Neural progenitor cell (in vitro differentiated cells): ENCODE data around the gene PSEN1. TPM values are rescaled to one million over a fixed set of nuclear protein-coding genes. Genes with fewer than 3 reads are reported as not detected.

Experiments used
- DNase-seq: peaks from one replicate; pipeline ENCODE4 v3.0.0-alpha.2; 2016; ENCODE audit warnings: low spot score
- H2AFZ ChIP-seq: fragments of 200-600 bp; sonication (generic); replicated peaks from 2 replicates; pipeline ENCODE4 v1.6.1; 2016; ENCODE audit warnings: antibody characterized with exemption
- H3F3A ChIP-seq: fragments of 200-600 bp; sonication (generic); 2 replicates; pipeline ENCODE4 v1.6.1; 2016; ENCODE audit warnings: antibody characterized with exemption, low read depth
- H3K27ac ChIP-seq: fragments of 200-600 bp; sonication (generic); 2 replicates; pipeline ENCODE4 v1.5.1; 2016; ENCODE audit warnings: mild to moderate bottlenecking
- H3K27me3 ChIP-seq: fragments of 200-600 bp; sonication (generic); 2 replicates; pipeline ENCODE4 v1.6.1; 2016; ENCODE audit warnings: mild to moderate bottlenecking, moderate library complexity
- H3K36me3 ChIP-seq: fragments of 200-600 bp; sonication (generic); 2 replicates; pipeline ENCODE4 v1.5.1; 2016
- H3K4me1 ChIP-seq: fragments of 200-600 bp; sonication (generic); 2 replicates; pipeline ENCODE4 v1.6.1; 2016; ENCODE audit warnings: mixed run types
- H3K4me2 ChIP-seq: fragments of 200-600 bp; sonication (generic); 2 replicates; pipeline ENCODE4 v1.6.1; 2016
- H3K4me3 ChIP-seq: fragments of 200-600 bp; sonication (generic); 2 replicates; pipeline ENCODE4 v1.5.1; 2016
- H3K79me2 ChIP-seq: fragments of 200-600 bp; sonication (generic); 2 replicates; pipeline ENCODE4 v1.6.1; 2016; ENCODE audit warnings: low read depth
- H3K9ac ChIP-seq: fragments of 200-600 bp; sonication (generic); 2 replicates; pipeline ENCODE4 v1.6.1; 2016
- H3K9me3 ChIP-seq: fragments of 200-600 bp; sonication (generic); 2 replicates; pipeline ENCODE4 v1.5.1; 2016; ENCODE audit warnings: low read depth
- H4K20me1 ChIP-seq: fragments of 200-600 bp; sonication (generic); 2 replicates; pipeline ENCODE4 v1.6.1; 2016; ENCODE audit warnings: low read depth
- H3K27ac Mint-ChIP-seq: 3 replicates; pipeline ENCODE4 v1.8.0; 2021; ENCODE audit warnings: mixed read lengths
- H3K27me3 Mint-ChIP-seq: 2 replicates; pipeline ENCODE4 v1.8.0; 2022; ENCODE audit warnings: low read depth, mild to moderate bottlenecking, inconsistent platforms, moderate library complexity, mixed read lengths; ENCODE audit not compliant: insufficient read depth
- H3K36me3 Mint-ChIP-seq: 3 replicates; pipeline ENCODE4 v1.8.0; 2021; ENCODE audit warnings: mixed read lengths
- H3K4me1 Mint-ChIP-seq: 3 replicates; pipeline ENCODE4 v1.8.0; 2021; ENCODE audit warnings: mixed read lengths
- H3K4me3 Mint-ChIP-seq: 3 replicates; pipeline ENCODE4 v1.8.0; 2021; ENCODE audit warnings: mild to moderate bottlenecking, moderate library complexity, mixed read lengths
- H3K9me3 Mint-ChIP-seq: 3 replicates; pipeline ENCODE4 v1.8.0; 2020; ENCODE audit warnings: mixed read lengths
- CTCF ChIP-seq: fragments of 200-600 bp; sonication (generic); IDR thresholded peaks from 2 replicates; pipeline ENCODE4 v1.5.1; 2017; ENCODE audit warnings: antibody characterized with exemption, mild to moderate bottlenecking
- EZH2 ChIP-seq: fragments of 200-600 bp; sonication (generic); IDR thresholded peaks from 2 replicates; pipeline ENCODE4 v1.6.1; 2017; ENCODE audit warnings: antibody characterized with exemption, mild to moderate bottlenecking, moderate library complexity
- EZH2phosphoT487 ChIP-seq: fragments of 200-600 bp; sonication (generic); IDR thresholded peaks from 2 replicates; pipeline ENCODE4 v1.6.1; 2017; ENCODE audit warnings: antibody characterized with exemption
- total RNA-seq: library from RNA; depleted of rRNA; stranded (reverse); fragments of >200 nt; gene quantifications from 2 replicates; pipeline ENCODE4 v1.2.3, GENCODE V29; 2015; ENCODE audit warnings: low replicate concordance

Gene PSEN1
- total RNA-seq, 1 donor from 2014 or later, result 80.5 TPM

GRCh38 chr14:73239393-73240241 lies 103.3 kb downstream of the PSEN1 start:
- peaks cover 51% of the 10 kb centered on the region for H3K4me1 ChIP-seq
- Mint-ChIP-seq H3K27ac (no peak overlapping the region), H3K4me3 (peak overlapping the region; percentile 62), H3K9me3 (no peaks in the 10 kb centered on the region), H3K36me3 (no peaks in the 10 kb centered on the region), H3K4me1 (peaks cover 47% of the 10 kb centered on the region), H3K27me3 (peaks cover 37% of the 10 kb centered on the region)
- DNase-seq, result peak; percentile 67
- H4K20me1 ChIP-seq, result peaks cover 9% of the 10 kb centered on the region
- peak overlapping the region; percentile 37 for H3K4me3 ChIP-seq
- peaks cover 46% of the 10 kb centered on the region for H3K27me3 ChIP-seq
- H3K4me2 ChIP-seq, result peak overlapping the region; percentile 69
- H2AFZ ChIP-seq, result no peak overlapping the region
- no peaks in the 10 kb centered on the region for H3K36me3 ChIP-seq
- peaks cover 13% of the 10 kb centered on the region for H3K79me2 ChIP-seq
- H3K27ac ChIP-seq, result no peak overlapping the region
- H3F3A ChIP-seq, result peaks cover 34% of the 10 kb centered on the region
- H3K9me3 ChIP-seq, result no peaks in the 10 kb centered on the region
- no peak overlapping the region for H3K9ac ChIP-seq
- TF ChIP-seq CTCF, result no peak
- TF ChIP-seq EZH2, result peak; percentile 93
- peak; percentile 87 for TF ChIP-seq EZH2phosphoT487

- Mint-ChIP-seq H3K9me3 (no peaks in the 10 kb centered on the region), H3K27me3 (peaks cover 37% of the 10 kb centered on the region), H3K36me3 (no peaks in the 10 kb centered on the region), H3K4me3 (no peak overlapping the region), H3K27ac (no peak overlapping the region), H3K4me1 (peaks cover 34% of the 10 kb centered on the region)
- Histone ChIP-seq H3K4me1 (peaks cover 38% of the 10 kb centered on the region), H3K4me2 (no peak overlapping the region), H3K36me3 (no peaks in the 10 kb centered on the region), H3K9me3 (no peaks in the 10 kb centered on the region), H2AFZ (no peak overlapping the region), H3K4me3 (no peak overlapping the region), H4K20me1 (peaks cover 9% of the 10 kb centered on the region), H3K27me3 (peaks cover 46% of the 10 kb centered on the region), H3F3A (peaks cover 20% of the 10 kb centered on the region), H3K27ac (no peak overlapping the region), H3K79me2 (peaks cover 13% of the 10 kb centered on the region), H3K9ac (no peak overlapping the region)
- no peak for DNase-seq
- no peak for TF ChIP-seq EZH2phosphoT487
- TF ChIP-seq CTCF, result no peak
- TF ChIP-seq EZH2, result no peak
Observed at GRCh38 chr14:73240816-73241480, 104.6 kb downstream of the PSEN1 start.

- Mint-ChIP-seq H3K4me3 (no peak overlapping the region), H3K36me3 (no peaks in the 10 kb centered on the region), H3K4me1 (peaks cover 30% of the 10 kb centered on the region), H3K9me3 (no peaks in the 10 kb centered on the region), H3K27ac (no peak overlapping the region), H3K27me3 (peaks cover 31% of the 10 kb centered on the region)
- H3F3A ChIP-seq, result peaks cover 13% of the 10 kb centered on the region
- peaks cover 40% of the 10 kb centered on the region for H3K27me3 ChIP-seq
- no peak overlapping the region for H3K27ac ChIP-seq
- H3K9ac ChIP-seq, result no peak overlapping the region
- H3K4me2 ChIP-seq, result no peak overlapping the region
- no peak overlapping the region for H2AFZ ChIP-seq
- DNase-seq, result no peak
- H3K36me3 ChIP-seq, result no peaks in the 10 kb centered on the region
- no peak overlapping the region for H3K4me3 ChIP-seq
- no peaks in the 10 kb centered on the region for H3K9me3 ChIP-seq
- H4K20me1 ChIP-seq, result peaks cover 9% of the 10 kb centered on the region
- H3K4me1 ChIP-seq, result peaks cover 31% of the 10 kb centered on the region
- no peak for TF ChIP-seq EZH2
- TF ChIP-seq EZH2phosphoT487, result no peak
- TF ChIP-seq CTCF, result no peak
- peaks cover 13% of the 10 kb centered on the region for H3K79me2 ChIP-seq
Observed at GRCh38 chr14:73241481-73242165, 105.3 kb downstream of the PSEN1 start.
